Measurements from ENCODE around the gene CDH5. TPM values are rescaled to one million over a fixed set of nuclear protein-coding genes. Genes with fewer than 3 reads are reported as not detected.

CDH5 gene
- total RNA-seq, 1 experiment from 2014 or later, result not detected

GRCh38 chr16:66389256-66390176 is 23.0 kb downstream of the CDH5 start:
- DNase-seq (ENCODE audit: extremely low read depth, low read depth), result no peak

- no peak for DNase-seq (ENCODE audit: extremely low read depth, low read depth)
Observed at GRCh38 chr16:66390346-66391108, 24.0 kb downstream of the CDH5 start.

DNA sequence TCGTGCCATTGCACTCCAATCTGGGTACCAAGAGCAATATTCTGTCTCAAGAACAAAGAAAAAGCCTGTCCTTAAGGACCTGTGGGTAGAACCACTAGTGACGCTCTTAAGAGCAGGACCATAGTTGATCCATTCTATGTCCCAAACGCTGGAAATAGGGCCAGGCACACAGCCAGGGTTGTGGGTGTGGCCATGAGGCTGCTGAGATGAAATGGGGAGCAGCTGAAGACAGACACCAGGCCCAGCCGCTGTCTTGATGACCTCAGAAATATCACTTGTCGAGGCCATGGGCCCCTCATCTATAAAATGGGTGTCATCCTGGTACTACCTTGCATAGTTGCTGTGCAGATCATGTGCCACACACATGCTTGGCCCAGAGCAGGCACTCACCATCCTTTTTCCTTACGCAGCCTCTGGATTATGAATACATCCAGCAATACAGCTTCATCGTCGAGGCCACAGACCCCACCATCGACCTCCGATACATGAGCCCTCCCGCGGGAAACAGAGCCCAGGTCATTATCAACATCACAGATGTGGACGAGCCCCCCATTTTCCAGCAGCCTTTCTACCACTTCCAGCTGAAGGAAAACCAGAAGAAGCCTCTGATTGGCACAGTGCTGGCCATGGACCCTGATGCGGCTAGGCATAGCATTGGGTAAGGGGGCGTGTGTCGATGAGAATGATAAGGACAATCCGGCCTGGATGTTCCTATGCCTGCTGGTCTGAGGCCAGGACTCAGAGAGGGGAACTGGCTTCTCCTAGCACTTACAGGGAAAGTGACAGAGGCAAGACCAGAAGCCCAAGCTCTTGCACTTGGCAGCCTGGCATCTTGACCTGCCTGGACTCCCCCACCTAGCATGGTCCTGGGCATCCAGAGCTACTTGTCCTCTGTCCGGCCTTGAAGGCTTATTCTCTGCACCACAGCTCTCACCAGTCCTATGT is 25.5 kb downstream of the CDH5 start:
- no peak for DNase-seq (ENCODE audit: extremely low read depth, low read depth)

DNA sequence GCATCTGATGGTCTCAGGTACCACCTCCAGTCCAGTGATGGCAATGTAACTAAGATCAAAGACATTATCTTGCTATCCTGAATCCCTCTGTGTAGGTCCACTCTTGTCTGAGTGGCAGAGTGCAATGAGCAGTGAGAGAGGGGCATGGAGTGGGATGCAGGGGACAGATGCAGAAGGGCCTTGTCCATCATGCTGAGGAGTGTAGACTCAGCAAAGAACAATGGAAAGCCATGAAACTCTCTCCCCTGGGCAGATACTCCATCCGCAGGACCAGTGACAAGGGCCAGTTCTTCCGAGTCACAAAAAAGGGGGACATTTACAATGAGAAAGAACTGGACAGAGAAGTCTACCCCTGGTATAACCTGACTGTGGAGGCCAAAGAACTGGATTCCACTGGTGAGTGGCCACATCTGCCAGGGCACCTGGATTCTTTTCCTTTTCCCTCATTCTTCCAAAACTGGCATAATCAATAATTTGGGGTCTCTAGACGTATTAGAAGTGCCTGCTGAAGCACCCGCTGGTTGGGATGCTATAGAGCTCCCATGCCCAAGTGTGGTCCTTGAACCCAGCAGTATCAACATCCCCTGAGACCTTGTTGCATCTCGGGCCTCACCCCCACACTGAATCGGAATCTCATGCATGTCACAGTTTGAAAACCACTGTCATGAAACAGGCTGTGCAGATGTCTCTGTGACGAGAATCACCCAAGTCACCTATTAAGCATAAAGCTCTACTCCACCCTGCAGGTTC is 29.5 kb downstream of the CDH5 start:
- no peak for DNase-seq (ENCODE audit: extremely low read depth, low read depth)

DNA sequence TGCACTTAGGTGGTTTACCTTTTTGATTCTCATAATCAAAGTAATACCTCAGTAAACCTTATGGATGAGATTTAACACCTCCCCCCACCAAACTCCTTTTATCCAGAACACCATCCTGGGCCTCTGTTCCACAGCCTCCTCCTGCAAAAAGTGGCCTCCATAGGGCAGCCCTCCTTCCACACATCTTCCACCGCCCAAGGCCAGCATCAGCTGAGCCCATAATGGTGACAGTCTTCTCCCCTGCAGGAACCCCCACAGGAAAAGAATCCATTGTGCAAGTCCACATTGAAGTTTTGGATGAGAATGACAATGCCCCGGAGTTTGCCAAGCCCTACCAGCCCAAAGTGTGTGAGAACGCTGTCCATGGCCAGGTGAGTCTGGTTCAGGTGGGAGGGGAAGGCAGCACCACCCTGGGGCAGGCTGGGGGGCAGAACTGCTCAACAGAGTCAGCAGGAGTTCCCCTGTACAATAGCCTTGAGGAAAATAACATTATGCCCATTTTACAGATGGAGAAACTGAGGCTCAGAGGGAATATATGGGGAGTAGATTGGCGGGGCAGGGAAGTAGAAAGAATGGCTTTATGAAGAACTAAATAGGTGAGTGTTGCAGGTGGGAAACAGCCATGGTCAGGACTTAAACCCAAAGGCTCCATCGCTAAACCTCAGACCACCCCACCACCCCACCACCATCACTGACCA is 31.4 kb downstream of the CDH5 start:
- DNase-seq (ENCODE audit: extremely low read depth, low read depth), result no peak

- no peak for DNase-seq (ENCODE audit: extremely low read depth, low read depth)
Observed at GRCh38 chr16:66399031-66399430, 32.5 kb downstream of the CDH5 start.

DNA sequence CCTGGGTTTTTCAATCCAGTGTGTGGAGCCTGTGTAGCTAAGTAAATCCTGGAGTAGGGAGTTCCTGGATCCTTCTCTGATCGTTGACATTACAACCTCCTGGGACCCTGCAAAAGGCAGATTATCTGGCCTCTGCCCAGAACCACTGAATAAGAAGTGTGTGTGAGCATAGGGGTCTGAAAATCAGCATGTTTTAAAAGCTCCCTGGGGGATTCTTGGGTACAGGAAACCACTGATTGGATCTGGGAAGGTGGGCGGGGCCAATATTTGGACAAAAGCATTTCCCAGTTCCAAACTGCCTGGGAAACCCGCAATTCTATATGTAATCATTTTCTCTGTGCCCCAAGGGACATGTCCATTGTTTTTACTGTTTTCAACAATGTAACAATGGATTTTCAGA is 33.4 kb downstream of the CDH5 start:
- DNase-seq (ENCODE audit: extremely low read depth, low read depth), result no peak

DNA sequence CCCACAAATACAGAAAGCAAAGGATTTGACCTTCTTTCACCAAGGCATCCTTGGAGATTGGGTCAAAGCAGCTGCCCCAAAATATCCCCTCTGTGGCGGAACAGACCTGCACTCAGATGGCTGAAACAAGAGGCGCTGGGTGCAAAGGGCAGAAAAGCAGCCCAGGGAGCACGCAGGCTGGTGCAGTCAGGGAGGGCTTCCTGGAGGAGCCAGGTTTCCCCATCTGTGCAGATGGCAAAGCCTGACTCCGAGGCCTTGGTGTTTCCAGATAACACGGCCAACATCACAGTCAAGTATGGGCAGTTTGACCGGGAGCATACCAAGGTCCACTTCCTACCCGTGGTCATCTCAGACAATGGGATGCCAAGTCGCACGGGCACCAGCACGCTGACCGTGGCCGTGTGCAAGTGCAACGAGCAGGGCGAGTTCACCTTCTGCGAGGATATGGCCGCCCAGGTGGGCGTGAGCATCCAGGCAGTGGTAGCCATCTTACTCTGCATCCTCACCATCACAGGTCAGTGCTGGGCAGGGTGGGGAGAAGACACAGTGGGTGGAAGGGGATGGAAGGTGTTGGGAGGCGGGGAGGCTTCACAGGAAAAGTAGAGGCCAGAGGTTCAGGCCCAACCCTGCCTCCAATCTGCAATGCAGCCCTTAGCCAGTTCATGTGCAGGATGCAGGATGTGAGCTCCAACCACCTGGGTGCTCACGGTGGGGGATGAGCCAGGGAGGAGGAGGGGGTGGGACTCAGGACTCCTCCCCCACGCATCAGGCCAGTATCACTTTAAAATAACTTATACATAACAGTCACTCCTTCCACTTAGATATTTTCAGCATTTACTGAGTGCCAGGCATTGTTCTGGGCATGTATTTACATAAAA is 34.3 kb downstream of the CDH5 start:
- DNase-seq (ENCODE audit: extremely low read depth, low read depth), result no peak

GRCh38 chr16:66401610-66402009 is 35.1 kb downstream of the CDH5 start:
- no peak for DNase-seq (ENCODE audit: extremely low read depth, low read depth)

- DNase-seq (ENCODE audit: extremely low read depth, low read depth), result no peak
Observed at GRCh38 chr16:66402166-66402565, 35.7 kb downstream of the CDH5 start.

- DNase-seq (ENCODE audit: extremely low read depth, low read depth), result no peak
Observed at GRCh38 chr16:66402591-66403230, 36.2 kb downstream of the CDH5 start.

GRCh38 chr16:66403531-66404145 is 37.1 kb downstream of the CDH5 start:
- no peak for DNase-seq (ENCODE audit: extremely low read depth, low read depth)

DNA sequence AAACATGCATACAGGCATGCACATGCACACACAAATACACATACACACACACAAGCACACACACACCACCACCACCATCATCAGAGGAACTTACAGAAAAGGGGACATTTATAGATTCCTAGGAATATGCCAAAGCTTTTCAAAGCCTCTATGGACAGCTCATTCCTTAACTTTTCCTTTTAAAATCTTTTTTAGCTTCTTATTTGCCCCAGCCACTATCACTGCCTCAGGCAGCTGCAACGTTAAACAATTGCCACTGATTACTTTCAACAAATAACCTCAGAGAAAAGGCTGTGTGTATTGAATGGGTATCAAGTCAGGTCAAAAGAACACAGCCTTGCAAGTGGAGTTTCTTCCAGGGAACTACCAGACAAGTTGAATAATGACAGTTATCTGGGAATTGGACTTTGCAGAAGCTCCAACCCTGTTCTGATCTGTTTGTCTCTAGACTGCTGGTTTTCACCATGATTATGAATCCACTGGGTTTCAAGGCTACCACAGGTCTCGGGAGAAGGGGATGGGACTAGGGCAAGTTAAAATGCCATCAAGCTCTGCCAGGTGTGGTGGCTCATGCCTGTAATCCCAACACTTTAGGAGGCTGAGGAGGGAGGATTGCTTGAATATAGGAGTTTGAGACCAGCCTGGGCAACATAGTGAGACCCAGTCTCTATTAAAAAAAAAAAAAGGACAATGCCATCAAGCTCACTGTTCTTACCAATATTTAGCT is 38.7 kb downstream of the CDH5 start:
- DNase-seq (ENCODE audit: extremely low read depth, low read depth), result no peak

DNA sequence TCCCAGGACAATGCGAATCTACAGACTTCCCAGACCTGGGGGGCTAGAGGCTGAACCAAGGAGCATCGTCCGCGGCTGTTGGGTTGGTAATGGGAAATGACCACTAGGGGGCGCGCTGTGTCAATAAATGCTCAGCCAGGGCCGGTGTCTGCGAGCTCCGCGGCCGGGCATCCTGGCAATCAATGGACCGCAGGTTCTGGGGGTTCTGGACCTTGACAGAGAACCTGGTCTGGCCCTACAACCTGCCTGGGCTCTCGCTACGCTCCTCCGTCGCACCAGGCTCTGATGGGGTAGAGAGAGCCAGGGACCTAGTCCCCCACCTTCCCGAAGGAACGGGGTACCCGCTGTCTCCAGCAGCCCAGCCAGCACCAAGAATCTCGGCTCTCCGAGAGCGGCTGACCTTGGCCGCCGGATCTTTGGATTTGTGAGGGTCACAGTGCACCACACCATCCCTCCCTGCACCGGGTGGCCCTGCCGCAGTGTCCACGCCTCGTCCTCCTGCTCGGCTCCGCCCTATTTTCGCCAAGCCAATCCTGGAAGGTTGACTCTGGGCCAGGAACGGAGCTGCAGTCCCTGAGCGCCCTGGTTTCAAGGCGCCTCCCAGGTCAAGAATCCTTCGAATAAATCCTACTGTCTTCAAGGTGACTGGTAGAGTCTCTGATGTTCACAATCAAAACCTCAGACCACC is 40.2 kb downstream of the CDH5 start:
- peak; percentile 82 for DNase-seq (ENCODE audit: extremely low read depth, low read depth)

DNA sequence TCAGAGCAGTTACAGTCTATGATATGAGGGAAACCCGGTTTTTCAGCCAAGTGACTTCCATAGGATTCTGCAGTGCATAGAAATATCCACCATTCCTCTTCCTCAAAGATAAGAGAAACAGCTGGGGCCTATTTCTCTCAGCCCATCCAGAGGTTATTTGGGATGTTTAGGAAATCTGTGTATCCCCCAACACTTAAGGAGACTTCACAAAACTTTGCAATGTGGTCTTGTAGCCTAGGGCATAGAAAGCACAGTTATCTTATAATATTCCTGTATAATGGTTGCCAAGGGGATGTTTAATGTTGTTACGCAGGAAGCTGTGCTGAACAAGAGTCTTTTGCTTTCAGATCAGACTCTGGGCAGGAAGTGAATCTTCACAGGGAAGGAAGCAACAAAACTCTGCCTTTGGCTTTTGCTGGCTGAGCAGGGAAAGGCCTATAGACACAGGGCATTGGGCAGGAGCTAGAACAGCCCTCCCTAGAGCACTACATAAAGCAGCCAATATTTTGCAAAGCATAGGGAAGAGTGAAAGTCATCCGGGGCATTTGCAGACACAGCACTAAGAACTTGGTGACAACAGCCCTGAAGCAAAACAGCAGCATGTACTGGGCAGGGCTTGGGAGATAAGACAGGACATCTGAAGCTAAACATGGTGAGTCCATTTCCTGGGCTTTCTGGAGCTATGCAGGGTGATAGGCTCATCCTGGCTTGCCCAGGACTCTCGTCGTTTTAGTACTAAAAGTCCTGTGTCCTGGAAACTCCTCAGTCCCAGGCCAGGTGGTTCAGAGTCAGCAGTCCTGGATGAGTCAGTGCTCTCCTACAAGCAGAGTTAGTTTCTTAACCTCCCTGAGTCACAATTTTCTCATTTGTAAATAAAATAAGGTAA is 41.9 kb downstream of the CDH5 start:
- peak; percentile 52 for DNase-seq (ENCODE audit: extremely low read depth, low read depth)
